ENCODE measurements around the gene CCR5AS.

Gene CCR5AS

GRCh38 chr3:46375218-46375617 lies 31.6 kb downstream of the CCR5AS start:
- DNase-seq: no peak

- no peak for DNase-seq
Measured at GRCh38 chr3:46374755-46375154, 32.1 kb downstream of the CCR5AS start.

GRCh38 chr3:46372492-46373359 lies 34.1 kb downstream of the CCR5AS start:
- DNase-seq: no peak

GRCh38 chr3:46371519-46372340 lies 35.1 kb downstream of the CCR5AS start:
- no peak for DNase-seq

GRCh38 chr3:46370839-46371518 lies 35.9 kb downstream of the CCR5AS start, which contains the start of gene CCR5:
Gene CCR5, plus strand, starts transcription at chr3:46370946. Its CDS starts 1,957 bp downstream, at chr3:46372903.
- DNase-seq: no peak

- peak; percentile 30 to 33 for DNase-seq
Measured at GRCh38 chr3:46369675-46370132, 37.2 kb downstream of the CCR5AS start.

GRCh38 chr3:46369151-46369550 lies 37.7 kb downstream of the CCR5AS start:
- no peak for DNase-seq

GRCh38 chr3:46368569-46368968 lies 38.3 kb downstream of the CCR5AS start:
- DNase-seq: peak; percentile 52 to 57

- no peak for DNase-seq
Measured at GRCh38 chr3:46367811-46368210, 39.1 kb downstream of the CCR5AS start.

- no peak for DNase-seq
Measured at GRCh38 chr3:46365737-46366524, 40.9 kb downstream of the CCR5AS start.

- no peak for DNase-seq
Measured at GRCh38 chr3:46365041-46365440, 41.8 kb downstream of the CCR5AS start.

GRCh38 chr3:46361408-46362283 lies 45.2 kb downstream of the CCR5AS start:
- no peak for DNase-seq

GRCh38 chr3:46360907-46361306 lies 46.0 kb downstream of the CCR5AS start:
- DNase-seq: no peak

GRCh38 chr3:46359733-46360493 lies 47.0 kb downstream of the CCR5AS start:
- no peak for DNase-seq

- DNase-seq: no peak
Measured at GRCh38 chr3:46358466-46358865, 48.4 kb downstream of the CCR5AS start.

- DNase-seq: no peak
Measured at GRCh38 chr3:46356909-46357308, 50.0 kb downstream of the CCR5AS start.

- DNase-seq: no peak
Measured at GRCh38 chr3:46356276-46356675, 50.6 kb downstream of the CCR5AS start.

- DNase-seq: no peak
Measured at GRCh38 chr3:46354984-46355383, 51.9 kb downstream of the CCR5AS start.

- DNase-seq: no peak
Measured at GRCh38 chr3:46354478-46354877, 52.4 kb downstream of the CCR5AS start.

GRCh38 chr3:46353647-46354410 lies 53.0 kb downstream of the CCR5AS start, which contains the start of gene CCR2:
Gene CCR2, plus strand, starts transcription at chr3:46354111. Its CDS starts 3,417 bp downstream, at chr3:46357528.
- peak in 1 of 2 donors; percentile 40 for DNase-seq
